H1 (cell line): ENCODE measurements around the gene HNRNPM. TPM values are rescaled to one million over a fixed set of nuclear protein-coding genes. Genes with fewer than 3 reads are reported as not detected.
A peak's percentile ranks its signal among the peaks of the same experiment; 100 is the strongest.

Experiments
- ATF2 ChIP-seq: IDR thresholded peaks from 2 replicates; pipeline ENCODE4 v1.6.1; 2012; ENCODE audit warnings: low read length, inconsistent platforms
- CBX8 ChIP-seq: fragments of 300-800, 300-1000 bp; sonication (generic); IDR thresholded peaks from 2 replicates; pipeline ENCODE4 v1.7.1; 2016; ENCODE audit warnings: low read depth, low read length, borderline replicate concordance
- CTBP2 ChIP-seq: IDR thresholded peaks from 2 replicates; pipeline ENCODE4 v1.7.0; 2011; ENCODE audit warnings: borderline replicate concordance, mild to moderate bottlenecking, moderate library complexity, mixed read lengths, low read length; ENCODE audit not compliant: insufficient read depth, insufficient read length
- KDM4A ChIP-seq: IDR thresholded peaks from one replicate; pipeline ENCODE4 v1.7.1; 2012; ENCODE audit warnings: low read depth, mild to moderate bottlenecking, moderate library complexity, low read length, inconsistent platforms; ENCODE audit not compliant: severe bottlenecking
- POU5F1 ChIP-seq: IDR thresholded peaks from 2 replicates; pipeline ENCODE4 v1.6.1; 2011; ENCODE audit warnings: low read depth, mild to moderate bottlenecking, low read length, moderate library complexity
- ZNF274 ChIP-seq: IDR thresholded peaks from 2 replicates; pipeline ENCODE4 v1.7.0; 2012; ENCODE audit warnings: low read length, borderline replicate concordance; ENCODE audit errors: extremely low read depth
- polyA plus RNA-seq, 7 experiments: library from polyadenylated mRNA; depleted of rRNA in 3 of 7; stranded (reverse) in 5 of 7; unstranded in 2 of 7; fragments of >200 nt in 5 of 7; fragments of 200-250 nt in 2 of 7; gene quantifications; 1 replicate in 5 of 7; 2 replicates in 1 of 7; 4 replicates in 1 of 7; pipeline versions ENCODE4 v1.2.1 to v1.2.3, GENCODE V29; 2011 to 2013; ENCODE audit warnings: missing spikeins in 2 of 7, mixed read lengths in 2 of 7
- total RNA-seq: library from RNA; stranded (reverse); fragmentation: NEBNext Ultra II Directional; extraction: Animal tissue kit (Norgen Biotek cat#: 25700); gene quantifications from 2 replicates; pipeline ENCODE4 v1.2.1, GENCODE V29; 2021
- TF ChIP-seq, protein P1 (sequence below): fragments of 300-600 bp; sonication (generic); IDR thresholded peaks from 2 replicates; pipeline ENCODE4 v1.7.1; 2012; ENCODE audit warnings: low read length, moderate library complexity, mild to moderate bottlenecking, inconsistent platforms; ENCODE audit not compliant: insufficient replicate concordance

Gene HNRNPM
- total and polyA plus RNA-seq, 2 of the 8 experiments (the other 6 are each of a cell fraction or from before 2014, with no cell fraction given), result 375 to 474 TPM

- TF ChIP-seq ATF2 (no peak), KDM4A (no peak), CBX8 (no peak), ZNF274 (no peak), POU5F1 (no peak), CTBP2 (peak; percentile 21)
- TF ChIP-seq, protein P1, sequence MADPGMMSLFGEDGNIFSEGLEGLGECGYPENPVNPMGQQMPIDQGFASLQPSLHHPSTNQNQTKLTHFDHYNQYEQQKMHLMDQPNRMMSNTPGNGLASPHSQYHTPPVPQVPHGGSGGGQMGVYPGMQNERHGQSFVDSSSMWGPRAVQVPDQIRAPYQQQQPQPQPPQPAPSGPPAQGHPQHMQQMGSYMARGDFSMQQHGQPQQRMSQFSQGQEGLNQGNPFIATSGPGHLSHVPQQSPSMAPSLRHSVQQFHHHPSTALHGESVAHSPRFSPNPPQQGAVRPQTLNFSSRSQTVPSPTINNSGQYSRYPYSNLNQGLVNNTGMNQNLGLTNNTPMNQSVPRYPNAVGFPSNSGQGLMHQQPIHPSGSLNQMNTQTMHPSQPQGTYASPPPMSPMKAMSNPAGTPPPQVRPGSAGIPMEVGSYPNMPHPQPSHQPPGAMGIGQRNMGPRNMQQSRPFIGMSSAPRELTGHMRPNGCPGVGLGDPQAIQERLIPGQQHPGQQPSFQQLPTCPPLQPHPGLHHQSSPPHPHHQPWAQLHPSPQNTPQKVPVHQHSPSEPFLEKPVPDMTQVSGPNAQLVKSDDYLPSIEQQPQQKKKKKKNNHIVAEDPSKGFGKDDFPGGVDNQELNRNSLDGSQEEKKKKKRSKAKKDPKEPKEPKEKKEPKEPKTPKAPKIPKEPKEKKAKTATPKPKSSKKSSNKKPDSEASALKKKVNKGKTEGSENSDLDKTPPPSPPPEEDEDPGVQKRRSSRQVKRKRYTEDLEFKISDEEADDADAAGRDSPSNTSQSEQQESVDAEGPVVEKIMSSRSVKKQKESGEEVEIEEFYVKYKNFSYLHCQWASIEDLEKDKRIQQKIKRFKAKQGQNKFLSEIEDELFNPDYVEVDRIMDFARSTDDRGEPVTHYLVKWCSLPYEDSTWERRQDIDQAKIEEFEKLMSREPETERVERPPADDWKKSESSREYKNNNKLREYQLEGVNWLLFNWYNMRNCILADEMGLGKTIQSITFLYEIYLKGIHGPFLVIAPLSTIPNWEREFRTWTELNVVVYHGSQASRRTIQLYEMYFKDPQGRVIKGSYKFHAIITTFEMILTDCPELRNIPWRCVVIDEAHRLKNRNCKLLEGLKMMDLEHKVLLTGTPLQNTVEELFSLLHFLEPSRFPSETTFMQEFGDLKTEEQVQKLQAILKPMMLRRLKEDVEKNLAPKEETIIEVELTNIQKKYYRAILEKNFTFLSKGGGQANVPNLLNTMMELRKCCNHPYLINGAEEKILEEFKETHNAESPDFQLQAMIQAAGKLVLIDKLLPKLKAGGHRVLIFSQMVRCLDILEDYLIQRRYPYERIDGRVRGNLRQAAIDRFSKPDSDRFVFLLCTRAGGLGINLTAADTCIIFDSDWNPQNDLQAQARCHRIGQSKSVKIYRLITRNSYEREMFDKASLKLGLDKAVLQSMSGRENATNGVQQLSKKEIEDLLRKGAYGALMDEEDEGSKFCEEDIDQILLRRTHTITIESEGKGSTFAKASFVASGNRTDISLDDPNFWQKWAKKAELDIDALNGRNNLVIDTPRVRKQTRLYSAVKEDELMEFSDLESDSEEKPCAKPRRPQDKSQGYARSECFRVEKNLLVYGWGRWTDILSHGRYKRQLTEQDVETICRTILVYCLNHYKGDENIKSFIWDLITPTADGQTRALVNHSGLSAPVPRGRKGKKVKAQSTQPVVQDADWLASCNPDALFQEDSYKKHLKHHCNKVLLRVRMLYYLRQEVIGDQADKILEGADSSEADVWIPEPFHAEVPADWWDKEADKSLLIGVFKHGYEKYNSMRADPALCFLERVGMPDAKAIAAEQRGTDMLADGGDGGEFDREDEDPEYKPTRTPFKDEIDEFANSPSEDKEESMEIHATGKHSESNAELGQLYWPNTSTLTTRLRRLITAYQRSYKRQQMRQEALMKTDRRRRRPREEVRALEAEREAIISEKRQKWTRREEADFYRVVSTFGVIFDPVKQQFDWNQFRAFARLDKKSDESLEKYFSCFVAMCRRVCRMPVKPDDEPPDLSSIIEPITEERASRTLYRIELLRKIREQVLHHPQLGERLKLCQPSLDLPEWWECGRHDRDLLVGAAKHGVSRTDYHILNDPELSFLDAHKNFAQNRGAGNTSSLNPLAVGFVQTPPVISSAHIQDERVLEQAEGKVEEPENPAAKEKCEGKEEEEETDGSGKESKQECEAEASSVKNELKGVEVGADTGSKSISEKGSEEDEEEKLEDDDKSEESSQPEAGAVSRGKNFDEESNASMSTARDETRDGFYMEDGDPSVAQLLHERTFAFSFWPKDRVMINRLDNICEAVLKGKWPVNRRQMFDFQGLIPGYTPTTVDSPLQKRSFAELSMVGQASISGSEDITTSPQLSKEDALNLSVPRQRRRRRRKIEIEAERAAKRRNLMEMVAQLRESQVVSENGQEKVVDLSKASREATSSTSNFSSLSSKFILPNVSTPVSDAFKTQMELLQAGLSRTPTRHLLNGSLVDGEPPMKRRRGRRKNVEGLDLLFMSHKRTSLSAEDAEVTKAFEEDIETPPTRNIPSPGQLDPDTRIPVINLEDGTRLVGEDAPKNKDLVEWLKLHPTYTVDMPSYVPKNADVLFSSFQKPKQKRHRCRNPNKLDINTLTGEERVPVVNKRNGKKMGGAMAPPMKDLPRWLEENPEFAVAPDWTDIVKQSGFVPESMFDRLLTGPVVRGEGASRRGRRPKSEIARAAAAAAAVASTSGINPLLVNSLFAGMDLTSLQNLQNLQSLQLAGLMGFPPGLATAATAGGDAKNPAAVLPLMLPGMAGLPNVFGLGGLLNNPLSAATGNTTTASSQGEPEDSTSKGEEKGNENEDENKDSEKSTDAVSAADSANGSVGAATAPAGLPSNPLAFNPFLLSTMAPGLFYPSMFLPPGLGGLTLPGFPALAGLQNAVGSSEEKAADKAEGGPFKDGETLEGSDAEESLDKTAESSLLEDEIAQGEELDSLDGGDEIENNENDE, result no peak
Observed at GRCh38 chr19:8505680-8506401, 61.1 kb downstream of the HNRNPM start (continued).
